HPDE6-E6E7 (cell line): ENCODE data around the gene ADI1.
"Not testable (repeated sequence)": the region's sequence is repeated elsewhere in the genome, so short reads cannot be mapped to it uniquely, and the experiment has no call there.

Experiments
- DNase-seq: peaks from one replicate; pipeline ENCODE4 v3.0.0; 2011; ENCODE audit warnings: missing footprints; ENCODE audit errors: extremely low spot score

The ADI1 gene

GRCh38 chr2:3448441-3448911, 70.9 kb downstream of the ADI1 start:
- DNase-seq = not testable (repeated sequence)

- no peak for DNase-seq
These were observed 71.5 kb downstream of the ADI1 start for GRCh38 chr2:3447789-3448317.
